IPS-18c (cell line): ENCODE measurements around the gene FZD1.

Experiments used
- H3K4me3 ChIP-seq: 2 replicates; pipeline ENCODE4 v1.7.0; 2013; ENCODE audit warnings: low read depth, mild to moderate bottlenecking, low read length, moderate library complexity; ENCODE audit not compliant: insufficient read depth
- H3K9me3 ChIP-seq: one replicate; pipeline ENCODE4 v1.6.1; 2013; ENCODE audit warnings: mild to moderate bottlenecking, low read length, moderate library complexity; ENCODE audit not compliant: control insufficient read depth, insufficient read depth

Gene FZD1

DNA sequence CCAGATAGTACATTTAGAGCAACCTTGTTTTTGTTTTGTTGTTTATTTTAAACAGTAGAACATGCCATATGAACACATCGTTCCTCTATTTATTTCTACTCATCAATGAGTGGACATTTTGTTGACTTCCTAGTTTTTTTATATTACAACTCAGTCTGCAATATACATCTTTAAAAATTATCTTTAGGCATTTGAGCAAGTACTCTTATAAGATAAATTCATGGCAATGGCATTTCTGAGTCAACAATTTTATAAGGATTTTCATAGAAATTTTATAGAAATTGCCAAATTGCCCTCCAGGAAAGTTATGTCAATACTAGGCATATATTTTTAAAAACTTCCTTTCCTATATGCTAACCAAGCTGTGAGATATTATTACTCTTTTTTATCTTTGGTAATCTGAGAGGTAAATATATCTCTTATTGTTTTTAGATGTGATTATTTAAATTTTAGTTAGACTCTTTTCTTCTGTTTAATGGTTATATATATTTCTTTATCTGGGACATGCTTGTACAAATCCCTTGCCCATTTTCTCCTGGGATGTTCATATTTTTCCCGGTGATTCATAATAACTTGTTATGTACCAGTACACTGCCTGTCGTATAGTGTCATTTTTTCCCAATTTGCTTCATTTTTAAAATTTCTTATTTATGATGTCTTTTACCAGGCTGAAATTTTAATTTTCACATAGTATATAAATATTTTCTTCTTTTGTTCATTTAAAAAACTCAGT, 50.5 kb downstream of the FZD1 start:
- Histone ChIP-seq H3K4me3 (no peak overlapping the region), H3K9me3 (no peaks in the 10 kb centered on the region)

DNA sequence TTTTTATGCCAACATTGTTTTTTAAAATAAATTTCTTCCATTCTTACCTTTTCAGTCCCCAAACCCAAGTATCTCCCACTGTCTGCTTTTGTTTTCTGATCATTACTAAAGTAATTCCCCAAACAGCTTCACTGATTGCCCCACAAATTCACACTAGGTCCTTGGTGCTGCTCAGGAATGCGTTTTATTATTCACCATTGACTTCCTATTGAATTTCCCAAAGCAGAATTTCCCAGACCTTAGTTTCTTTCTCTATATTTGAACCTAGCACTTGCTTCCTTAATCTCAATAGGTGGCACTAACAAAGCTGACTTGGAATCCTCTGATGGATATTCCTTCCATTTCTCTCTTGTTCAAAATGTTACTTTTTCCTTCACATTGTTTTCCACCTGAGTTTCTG, 52.2 kb downstream of the FZD1 start:
- no peak overlapping the region for H3K4me3 ChIP-seq
- no peaks in the 10 kb centered on the region for H3K9me3 ChIP-seq

DNA sequence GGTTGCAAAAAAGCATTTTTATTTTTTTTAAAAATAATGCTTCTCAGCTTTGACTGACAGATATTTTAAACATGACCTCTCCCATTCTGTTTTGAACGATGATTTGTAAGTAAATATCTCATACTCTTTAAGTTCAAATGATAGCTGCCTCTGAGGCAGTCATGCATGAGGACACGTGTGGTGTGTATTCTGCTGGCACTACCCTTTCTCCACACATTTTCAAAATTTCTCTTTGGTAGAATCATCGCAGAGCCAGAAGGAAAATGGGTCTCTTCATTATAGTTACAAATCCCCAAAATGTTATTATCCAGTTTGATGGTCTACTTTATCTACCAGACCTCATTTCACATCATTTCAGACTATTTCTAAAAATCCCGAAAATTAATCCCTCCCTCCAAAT, 55.1 kb downstream of the FZD1 start:
- H3K4me3 ChIP-seq, result no peak overlapping the region
- H3K9me3 ChIP-seq, result no peaks in the 10 kb centered on the region

DNA sequence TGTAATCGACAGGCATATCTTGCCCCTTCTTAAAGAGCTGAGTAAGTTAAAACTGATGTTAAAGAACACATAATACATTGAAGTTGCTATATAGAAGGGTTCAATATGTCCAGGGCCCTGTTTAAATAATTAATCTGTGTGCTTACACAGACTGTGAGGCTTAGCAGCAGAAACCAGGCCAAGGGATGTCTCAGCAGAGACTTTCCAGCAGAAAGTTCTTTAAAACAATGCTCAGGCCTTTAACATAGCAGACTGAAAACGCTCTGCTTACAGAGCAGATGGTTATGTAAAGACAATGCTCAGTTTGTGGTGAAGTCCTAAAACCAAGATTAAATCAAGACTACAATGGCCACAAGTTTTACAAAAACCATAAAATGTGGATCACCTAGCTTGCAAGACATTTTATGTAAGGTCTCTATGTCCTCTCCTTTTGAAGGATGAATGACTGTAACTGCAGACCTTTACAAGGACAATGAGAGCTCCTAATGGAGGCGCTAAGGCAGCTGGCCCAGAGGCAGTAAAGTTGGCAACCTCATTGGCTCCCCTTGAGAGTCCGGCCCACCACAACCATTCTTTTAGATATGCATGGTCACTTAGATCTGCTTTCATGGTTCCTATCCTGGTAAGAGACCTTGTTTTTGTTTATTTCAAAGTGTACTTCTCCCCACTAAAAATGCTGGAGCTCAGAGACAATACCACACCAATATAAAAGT, 56.3 kb downstream of the FZD1 start:
- H3K4me3 ChIP-seq, result no peak overlapping the region
- no peaks in the 10 kb centered on the region for H3K9me3 ChIP-seq
